HCT116 (cell line): ENCODE measurements around the gene VGLL2. TPM values are rescaled to one million over a fixed set of nuclear protein-coding genes. Genes with fewer than 3 reads are reported as not detected.

Experiments
- ATAC-seq: fragments of 200-7000 bp; cut with Tn5 transposase; 2 replicates; pipeline ENCODE4 v1.9.1; 2020; ENCODE audit warnings: mild to moderate bottlenecking, moderate library complexity
- BruUV-seq: library from RNA; stranded (reverse); fragments of 400-500 nt; replicated peaks from 2 replicates; lab custom pipeline; 2021; lab: Mats Ljungman, UMichigan
- CTCF ChIA-PET: fragments of 300-600 bp; sonication (Branson Sonifier 250); formaldehyde crosslinking; loops from one replicate; lab custom pipeline; 2021; ENCODE audit warnings: antibody characterized with exemption; lab: Charles Lee
- POLR2A ChIA-PET: fragments of 300-600, 350-600 bp; sonication (Branson Sonifier 250); formaldehyde crosslinking; loops from one replicate; lab custom pipeline; 2021; ENCODE audit warnings: antibody characterized with exemption; lab: Charles Lee
- RAD21 ChIA-PET, 2 experiments: fragments of 300-600 bp; sonication (Branson Sonifier 250); formaldehyde crosslinking; loops; one replicate each; lab custom pipeline; 2023; ENCODE audit warnings: low total read pairs in 2 of 2; ENCODE audit not compliant: uncharacterized antibody in 2 of 2, unreplicated experiment in 2 of 2, low non-redundant PET in 1 of 2; lab: Charles Lee
- DNase-seq: peaks from one replicate; pipeline ENCODE4 v3.0.0-alpha.2; 2010; ENCODE audit warnings: low read depth, low spot score
- H2AFZ ChIP-seq: fragments of 200-600 bp; shearing (Covaris generic), sonication (generic); 2 replicates; pipeline ENCODE4 v1.6.1; 2017; ENCODE audit warnings: low read depth, mixed run types, mixed read lengths, antibody characterized with exemption, low read length; ENCODE audit not compliant: poor library complexity, severe bottlenecking
- H3K27ac ChIP-seq: 2 replicates; pipeline ENCODE4 v1.5.1; 2012; ENCODE audit warnings: low read depth, low read length
- H3K27me3 ChIP-seq: fragments of 200-600 bp; sonication (generic); 2 replicates; pipeline ENCODE4 v1.6.1; 2016; ENCODE audit warnings: mixed run types, low read length, mixed read lengths; ENCODE audit not compliant: insufficient read depth
- H3K36me3 ChIP-seq, 2 experiments: fragments of 200-500 bp in 1 of 2; fragments of 200-600 bp in 1 of 2; sonication (Bioruptor generic) in 1 of 2; sonication (generic) in 1 of 2; 2 replicates each; pipeline versions ENCODE4 v1.5.1 to v1.6.1; 2014 to 2016; ENCODE audit warnings: low read length in 2 of 2, inconsistent platforms in 1 of 2, mixed read lengths in 1 of 2, mixed run types in 1 of 2; ENCODE audit not compliant: insufficient read depth in 2 of 2, control insufficient read depth in 1 of 2
- H3K4me1 ChIP-seq, 2 experiments: fragments of 200-600 bp in 1 of 2; sonication (generic) in 1 of 2; 2 replicates each; pipeline versions ENCODE4 v1.5.1 to v1.6.1; 2012 to 2017; ENCODE audit warnings: low read length in 2 of 2, inconsistent platforms in 1 of 2, mild to moderate bottlenecking in 1 of 2, mixed read lengths in 1 of 2, mixed run types in 1 of 2, moderate library complexity in 1 of 2; ENCODE audit not compliant: insufficient read depth in 2 of 2, control insufficient read depth in 1 of 2
- H3K4me2 ChIP-seq: fragments of 200-600 bp; sonication (generic); 2 replicates; pipeline ENCODE4 v1.6.1; 2017; ENCODE audit warnings: mixed run types, low read length, mixed read lengths
- H3K4me3 ChIP-seq, 2 experiments: fragments of 200-600 bp in 1 of 2; sonication (generic) in 1 of 2; replicated peaks in 1 of 2; 2 replicates each; pipeline ENCODE4 v1.5.1; 2011 to 2016; ENCODE audit warnings: low read length in 2 of 2, control low read depth in 1 of 2, low read depth in 1 of 2, mild to moderate bottlenecking in 1 of 2, mixed read lengths in 1 of 2, mixed run types in 1 of 2
- H3K79me2 ChIP-seq: fragments of 200-600 bp; sonication (generic); 2 replicates; pipeline ENCODE4 v1.6.1; 2017; ENCODE audit warnings: mild to moderate bottlenecking, mixed run types, low read length, moderate library complexity, mixed read lengths; ENCODE audit not compliant: insufficient read depth
- H3K9ac ChIP-seq: fragments of 200-600 bp; sonication (generic); 2 replicates; pipeline ENCODE4 v1.6.1; 2016; ENCODE audit warnings: low read length, mixed read lengths
- H3K9me2 ChIP-seq: fragments of 200-600 bp; sonication (generic), shearing (Covaris generic); 2 replicates; pipeline ENCODE4 v1.6.1; 2017; ENCODE audit warnings: mixed run types, mild to moderate bottlenecking, moderate library complexity; ENCODE audit not compliant: insufficient read depth
- H3K9me3 ChIP-seq, 2 experiments: fragments of 200-500 bp in 1 of 2; fragments of 200-600 bp in 1 of 2; sonication (Bioruptor generic) in 1 of 2; sonication (generic) in 1 of 2; 2 replicates each; pipeline ENCODE4 v1.6.1; 2014 to 2017; ENCODE audit warnings: low read length in 2 of 2, mixed read lengths in 2 of 2, inconsistent platforms in 1 of 2, low read depth in 1 of 2, mild to moderate bottlenecking in 1 of 2, mixed run types in 1 of 2, moderate library complexity in 1 of 2; ENCODE audit not compliant: control insufficient read depth in 1 of 2, insufficient read depth in 1 of 2
- H4K20me1 ChIP-seq: fragments of 200-600 bp; sonication (generic), shearing (Covaris generic); 2 replicates; pipeline ENCODE4 v1.6.1; 2017; ENCODE audit warnings: mixed run types, mild to moderate bottlenecking, moderate library complexity; ENCODE audit not compliant: insufficient read depth
- ATF3 ChIP-seq: IDR thresholded peaks from 2 replicates; pipeline ENCODE4 v1.6.1; 2012
- CTCF ChIP-seq, 3 experiments: fragments of 200-600 bp in 1 of 3; sonication (generic) in 1 of 3; IDR thresholded peaks in 2 of 3; conservative IDR thresholded peaks in 1 of 3; 2 replicates each; pipeline ENCODE4 v1.5.1; 2012 to 2017; ENCODE audit warnings: low read depth in 2 of 3, low read length in 2 of 3, antibody characterized with exemption in 1 of 3, borderline replicate concordance in 1 of 3, control low read depth in 1 of 3, mild to moderate bottlenecking in 1 of 3, mixed read lengths in 1 of 3, mixed run types in 1 of 3, moderate library complexity in 1 of 3; ENCODE audit not compliant: insufficient read depth in 1 of 3
- EGR1 ChIP-seq: IDR thresholded peaks from 2 replicates; pipeline ENCODE4 v1.6.1; 2012; ENCODE audit warnings: low read depth
- JUND ChIP-seq: IDR thresholded peaks from 2 replicates; pipeline ENCODE4 v1.6.1; 2012
- POLR2A ChIP-seq: IDR thresholded peaks from 2 replicates; pipeline ENCODE4 v1.7.0; 2011; ENCODE audit warnings: borderline replicate concordance; ENCODE audit not compliant: insufficient read depth, insufficient read length; ENCODE audit errors: extremely low read depth
- RAD21 ChIP-seq: IDR thresholded peaks from 2 replicates; pipeline ENCODE4 v1.6.1; 2012; ENCODE audit warnings: low read depth, mild to moderate bottlenecking
- ZFX ChIP-seq: fragments of 450-650 bp; IDR thresholded peaks from 2 replicates; pipeline ENCODE4 v1.6.1; 2017
- ZNF274 ChIP-seq: fragments of 200-500 bp; sonication (Bioruptor generic); IDR thresholded peaks from 2 replicates; pipeline ENCODE4 v1.6.1; 2014; ENCODE audit warnings: mild to moderate bottlenecking, low read depth, low read length, inconsistent platforms
- intact Hi-C: fragments of 100-400 bp; cut with micrococcal nuclease; formaldehyde crosslinking; loops from 2 replicates; pipeline ENCODE4 v1.10.0; 2022
- total RNA-seq: library from RNA; stranded (reverse); gene quantifications from one replicate; pipeline ENCODE4 v1.2.1, GENCODE V29; 2021; ENCODE audit not compliant: unreplicated experiment

The VGLL2 gene
- total RNA-seq, 1 experiment from 2014 or later: not detected

- ChIA-PET CTCF (no interaction called here), RAD21 (no interaction called here), POLR2A (no interaction called here)
- Histone ChIP-seq H3K27me3 (no peaks in the 10 kb centered on the region), H3K27ac (no peak overlapping the region), H3K9me3 (no peaks in the 10 kb centered on the region), H3K79me2 (no peaks in the 10 kb centered on the region), H3K4me2 (no peak overlapping the region), H3K36me3 (no peaks in the 10 kb centered on the region), H3K9me2 (no peaks in the 10 kb centered on the region), H3K4me1 (no peaks in the 10 kb centered on the region), H2AFZ (peak overlapping the region; percentile 28), H3K4me3 (no peak overlapping the region), H3K9ac (no peak overlapping the region), H4K20me1 (no peaks in the 10 kb centered on the region)
- ATAC-seq (peak; percentile 78), DNase-seq (peak; percentile 13)
- intact Hi-C loops: loop anchor here (1.0 to 10.0 kb wide), 2 partner anchors 345 to 432 kb away; no protein-coding TSS in a partner anchor
- no TSS peak for BruUV-seq
- TF ChIP-seq EGR1 (no peak), ATF3 (no peak), CTCF (IDR thresholded peaks at IDR 0.05 in 2 of 3, conservative IDR thresholded peaks at IDR 0.05 in 1 of 3; ENCODE audit: borderline replicate concordance in 1 of 3, insufficient read depth in 1 of 3, low read depth in 2 of 3, low read length in 2 of 3) (peak; percentile 51 to 67 (median 59)), RAD21 (peak; percentile 76), JUND (no peak), POLR2A (no peak), ZNF274 (no peak), ZFX (no peak)
Observed at GRCh38 chr6:117317261-117317660, 51.9 kb downstream of the VGLL2 start.

Other genes with a start within 250 kb of the VGLL2 start
- not detected for gene ROS1, start 160.4 kb downstream of the VGLL2 start, total RNA-seq
- 19.5 TPM for gene DCBLD1, start 217.1 kb downstream of the VGLL2 start, total RNA-seq